ENCODE results near the gene ANK3. TPM values are rescaled to one million over a fixed set of nuclear protein-coding genes. Genes with fewer than 3 reads are reported as not detected.

ANK3 gene
- total and polyA plus RNA-seq, 2 donors (not counting 3 experiments of a cell fraction or from before 2014, with no cell fraction given), result 0.88 to 8.5 TPM

GRCh38 chr10:60029475-60029874 lies 360.2 kb downstream of the ANK3 start:
- H3K4me2 ChIP-seq (ENCODE audit: insufficient read depth, low read length), result no peak overlapping the region

More at GRCh38 chr10:60029475-60029874, 360.2 kb downstream of the ANK3 start:
- H3K9me3 ChIP-seq (replicated peaks; ENCODE audit: control insufficient read depth, insufficient read depth, low read length), result no peaks in the 10 kb centered on the region
- no peaks in the 10 kb centered on the region for H4K20me1 ChIP-seq (replicated peaks; ENCODE audit: control insufficient read depth, extremely low read depth, insufficient read depth, low read length)
- ChIA-PET POLR2A (no interaction called here), CTCF (interaction anchor here (0.6 to 2.0 kb wide), 2 partner anchors 199 to 403 kb away, joined by 7 to 8 read pairs; no protein-coding TSS in a partner anchor)
- no peaks in the 10 kb centered on the region for H3K27me3 ChIP-seq (ENCODE audit: control insufficient read depth in 2 of 2, insufficient read depth in 2 of 2, low read length in 2 of 2)
- TF ChIP-seq EZH2 (IDR thresholded peaks at IDR 0.05; ENCODE audit: borderline replicate concordance, low read depth, low read length, severe bottlenecking), result no peak
- no peak for TF ChIP-seq GATA2 (IDR thresholded peaks at IDR 0.05; ENCODE audit: insufficient read depth, insufficient read length, low read depth, low read length)
- TF ChIP-seq POLR2AphosphoS5 (IDR thresholded peaks at IDR 0.05; ENCODE audit: insufficient read depth, low read depth, low read length), result no peak
- TF ChIP-seq JUN (IDR thresholded peaks at IDR 0.05; ENCODE audit: borderline replicate concordance, insufficient read depth, insufficient read length, low read depth), result no peak
- TF ChIP-seq, protein P1, sequence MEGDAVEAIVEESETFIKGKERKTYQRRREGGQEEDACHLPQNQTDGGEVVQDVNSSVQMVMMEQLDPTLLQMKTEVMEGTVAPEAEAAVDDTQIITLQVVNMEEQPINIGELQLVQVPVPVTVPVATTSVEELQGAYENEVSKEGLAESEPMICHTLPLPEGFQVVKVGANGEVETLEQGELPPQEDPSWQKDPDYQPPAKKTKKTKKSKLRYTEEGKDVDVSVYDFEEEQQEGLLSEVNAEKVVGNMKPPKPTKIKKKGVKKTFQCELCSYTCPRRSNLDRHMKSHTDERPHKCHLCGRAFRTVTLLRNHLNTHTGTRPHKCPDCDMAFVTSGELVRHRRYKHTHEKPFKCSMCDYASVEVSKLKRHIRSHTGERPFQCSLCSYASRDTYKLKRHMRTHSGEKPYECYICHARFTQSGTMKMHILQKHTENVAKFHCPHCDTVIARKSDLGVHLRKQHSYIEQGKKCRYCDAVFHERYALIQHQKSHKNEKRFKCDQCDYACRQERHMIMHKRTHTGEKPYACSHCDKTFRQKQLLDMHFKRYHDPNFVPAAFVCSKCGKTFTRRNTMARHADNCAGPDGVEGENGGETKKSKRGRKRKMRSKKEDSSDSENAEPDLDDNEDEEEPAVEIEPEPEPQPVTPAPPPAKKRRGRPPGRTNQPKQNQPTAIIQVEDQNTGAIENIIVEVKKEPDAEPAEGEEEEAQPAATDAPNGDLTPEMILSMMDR (IDR thresholded peaks at IDR 0.05; ENCODE audit: extremely low read depth in 1 of 2, insufficient read depth in 1 of 2, low read depth in 1 of 2, low read length in 2 of 2), result no peak
- no peak for TF ChIP-seq POLR2A (IDR thresholded peaks at IDR 0.05; ENCODE audit: low read depth, low read length)
- TF ChIP-seq MAX (IDR thresholded peaks at IDR 0.05; ENCODE audit: insufficient read depth, insufficient read length), result no peak
- no peak for TF ChIP-seq FOS (IDR thresholded peaks at IDR 0.05; ENCODE audit: borderline replicate concordance, insufficient read depth, low read length)
- no peak for TF ChIP-seq MYC (IDR thresholded peaks at IDR 0.05; ENCODE audit: low read depth, low read length)
- no peaks in the 10 kb centered on the region for H3K9me1 ChIP-seq (replicated peaks; ENCODE audit: control insufficient read depth, extremely low read depth, insufficient read depth, low read length)
- no peak overlapping the region for H2AFZ ChIP-seq (ENCODE audit: low read depth, low read length)
- no peak overlapping the region for H3K4me3 ChIP-seq (replicated peaks in 1 of 3; ENCODE audit: insufficient read depth in 1 of 3, low read depth in 1 of 3, low read length in 3 of 3)
- H3K36me3 ChIP-seq (ENCODE audit: control insufficient read depth in 2 of 2, extremely low read depth in 1 of 2, insufficient read depth in 2 of 2, low read length in 2 of 2), result no peaks in the 10 kb centered on the region
- no peak overlapping the region for H3K9ac ChIP-seq (replicated peaks; ENCODE audit: extremely low read depth, insufficient read depth, low read length)
- no peak for DNase-seq (ENCODE audit: low read depth, low spot score)
- H3K79me2 ChIP-seq (ENCODE audit: control insufficient read depth, insufficient read depth, low read length), result no peaks in the 10 kb centered on the region
- BruUV-seq (replicated peaks), result no TSS peak
- FAIRE-seq, result no peak
- dilution Hi-C loops (cut with MboI; ENCODE audit: extremely low pct_ligation_motif_present, low sequenced_read_pairs) (no loop called here), intact Hi-C loops (cut with micrococcal nuclease) (no loop called here)
- H3K27ac ChIP-seq (ENCODE audit: insufficient read depth, low read depth, low read length), result no peak overlapping the region
- H3K4me1 ChIP-seq (ENCODE audit: control insufficient read depth, extremely low read depth, insufficient read depth, low read length), result no peaks in the 10 kb centered on the region
